Iris pigment epithelial cell (primary cell): Measurements from ENCODE around the gene C3orf22.

Experiments used
- DNase-seq: peaks from one replicate; pipeline ENCODE4 v3.0.0-alpha.2; 2011; ENCODE audit warnings: low read depth

Gene C3orf22

DNA sequence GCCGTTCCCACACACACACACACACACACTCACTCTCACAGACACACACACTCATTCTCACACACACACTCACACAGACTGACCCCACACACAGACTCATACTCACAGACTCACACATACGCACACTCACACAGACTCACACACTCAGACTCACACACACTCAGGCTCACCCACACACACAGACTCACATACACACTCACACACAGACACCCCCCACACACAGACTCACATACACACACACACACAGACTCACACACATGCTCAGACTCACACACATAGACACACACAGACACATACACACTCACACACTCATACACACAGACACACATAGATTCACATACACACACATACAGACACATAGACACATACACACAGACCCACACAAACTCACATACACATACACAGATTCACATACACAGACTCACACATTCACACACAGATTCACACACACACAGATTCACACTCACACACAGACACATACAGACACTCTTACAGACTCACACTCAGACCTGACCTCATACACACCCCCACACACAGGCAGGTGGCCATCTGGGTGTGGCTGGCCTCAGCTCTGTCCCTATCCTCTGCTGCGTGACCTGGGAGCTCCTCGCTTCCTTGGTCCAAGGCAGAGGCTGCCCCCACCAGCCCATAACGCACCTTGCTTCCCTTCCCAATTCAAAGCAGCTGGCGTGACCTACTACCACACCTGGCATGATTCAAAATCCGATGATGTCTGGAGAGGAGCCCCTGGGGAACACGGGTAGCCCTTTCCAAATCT, 1.9 kb downstream of the C3orf22 start:
- no peak for DNase-seq

DNA sequence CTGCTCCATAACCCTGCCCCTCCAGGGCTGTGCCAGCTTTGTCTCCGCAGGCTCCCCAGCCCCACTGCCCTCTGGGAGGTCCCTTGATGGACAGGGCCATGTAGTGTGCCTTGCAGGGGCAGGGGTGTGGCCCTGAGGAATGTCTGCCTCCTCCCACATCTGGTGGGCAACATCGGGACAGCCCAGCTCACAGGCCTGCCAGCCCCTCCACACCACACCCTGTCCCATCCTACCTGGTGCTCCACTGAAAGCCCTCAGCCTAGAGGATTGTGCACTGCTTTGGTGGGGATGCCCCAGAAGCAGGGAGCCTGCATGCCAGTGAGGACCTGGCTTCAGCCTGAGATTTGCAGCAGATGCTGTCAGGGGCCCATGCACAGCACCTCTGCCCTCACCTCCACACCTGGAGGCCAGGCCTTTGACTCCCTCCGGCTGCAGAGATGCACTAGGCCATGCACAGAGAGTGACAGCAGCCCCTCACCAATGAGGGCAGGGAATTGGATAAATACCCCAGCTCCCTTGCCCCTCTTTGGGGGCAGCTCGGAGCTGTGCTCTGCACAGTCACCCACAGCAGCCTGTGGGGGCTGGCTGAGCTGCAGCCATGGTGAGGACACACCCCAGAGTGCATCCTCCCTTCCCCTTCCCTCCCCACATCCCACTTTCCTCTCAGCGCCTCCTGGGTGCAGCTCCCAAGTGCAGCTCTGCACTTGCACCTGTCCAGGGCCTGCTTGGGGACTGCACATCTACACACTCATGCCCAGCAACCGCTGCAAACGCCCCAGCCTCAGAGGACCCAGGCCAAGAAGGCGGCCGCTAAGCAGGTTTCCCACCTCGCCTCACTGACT, 2.7 kb downstream of the C3orf22 start:
- no peak for DNase-seq

DNA sequence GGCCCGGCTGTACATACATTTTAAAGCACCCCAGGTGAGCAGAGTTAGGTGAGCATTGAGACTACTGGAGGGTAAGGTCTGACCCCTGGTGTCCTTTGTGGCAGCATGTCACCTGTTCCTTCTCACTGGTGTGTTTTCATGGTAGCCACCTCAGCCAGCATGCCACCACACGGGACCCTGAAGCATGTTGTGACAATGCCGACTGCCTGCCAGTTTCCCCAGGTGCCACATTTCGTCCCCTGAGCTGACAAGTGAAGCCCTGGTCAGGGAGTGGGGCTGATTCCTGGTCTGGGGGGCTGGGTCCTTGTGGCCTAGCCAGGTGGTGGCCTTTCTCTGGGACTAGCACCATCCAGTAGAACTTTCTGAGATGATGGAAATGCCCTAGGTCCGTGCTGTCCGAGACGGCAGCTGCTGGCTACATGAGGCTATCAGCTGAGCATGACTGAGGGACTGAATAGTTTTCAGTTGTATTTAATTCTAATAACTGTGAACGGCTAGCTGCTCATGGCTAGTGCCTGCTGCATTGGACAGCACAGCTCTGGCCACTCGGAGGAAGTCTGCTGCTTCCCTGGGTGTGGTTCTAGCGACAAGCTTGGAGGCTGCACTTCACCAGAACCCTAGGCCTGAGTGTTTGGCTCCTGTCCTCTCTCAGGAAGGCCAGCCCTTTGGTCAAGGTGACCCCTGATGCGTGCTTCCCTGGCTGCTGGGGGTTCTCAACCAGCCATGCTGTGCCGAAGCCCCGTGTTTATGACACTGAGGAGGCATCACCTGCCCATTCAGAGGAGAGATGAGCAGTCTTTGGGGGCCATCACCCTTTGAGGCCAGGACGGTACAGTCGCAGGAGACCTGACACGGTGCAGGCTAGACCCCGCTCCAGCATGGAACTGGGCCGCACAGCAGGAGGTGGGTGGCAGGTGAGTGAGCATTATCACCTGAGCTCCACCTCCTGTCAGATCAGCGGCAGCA, 3.9 kb downstream of the C3orf22 start:
- no peak for DNase-seq

DNA sequence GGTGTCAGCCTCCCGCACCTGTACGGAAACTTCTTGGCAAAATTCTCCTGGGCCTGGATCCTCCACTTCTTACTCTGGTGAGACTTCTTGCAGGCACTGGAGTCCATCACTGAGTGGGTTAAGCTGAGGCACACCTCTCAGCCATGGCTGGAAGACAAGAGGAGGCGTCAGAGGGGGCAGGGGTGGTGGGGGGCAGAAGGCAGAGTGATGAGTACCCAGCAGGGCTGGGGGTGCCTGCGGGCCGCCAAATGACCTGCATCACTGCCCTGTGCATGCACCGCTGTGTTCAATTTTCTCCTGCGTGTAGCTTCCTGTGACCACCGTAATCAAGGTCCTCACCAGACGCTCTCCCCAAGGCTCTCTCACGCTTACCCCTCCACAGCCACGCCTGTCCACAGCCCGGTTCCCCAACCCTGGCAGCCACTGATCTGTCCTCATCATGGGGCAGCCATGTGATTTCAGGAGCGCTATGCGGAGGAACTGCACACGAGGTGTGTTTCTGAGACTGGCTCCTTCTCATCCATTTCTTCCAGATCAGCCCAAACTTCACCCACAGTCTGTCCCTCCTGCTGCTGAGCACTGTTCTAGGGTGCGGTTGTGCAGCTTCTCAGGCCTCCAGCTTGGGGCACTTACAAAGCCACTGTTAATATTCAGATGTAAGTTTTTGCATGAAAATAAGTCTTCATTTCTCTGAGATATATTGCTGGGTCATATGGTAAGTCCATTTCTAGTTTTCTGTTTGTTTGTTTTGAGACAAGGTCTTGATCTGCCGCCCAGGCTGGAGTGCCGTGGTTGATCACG, 5.2 kb downstream of the C3orf22 start:
- DNase-seq = no peak

DNA sequence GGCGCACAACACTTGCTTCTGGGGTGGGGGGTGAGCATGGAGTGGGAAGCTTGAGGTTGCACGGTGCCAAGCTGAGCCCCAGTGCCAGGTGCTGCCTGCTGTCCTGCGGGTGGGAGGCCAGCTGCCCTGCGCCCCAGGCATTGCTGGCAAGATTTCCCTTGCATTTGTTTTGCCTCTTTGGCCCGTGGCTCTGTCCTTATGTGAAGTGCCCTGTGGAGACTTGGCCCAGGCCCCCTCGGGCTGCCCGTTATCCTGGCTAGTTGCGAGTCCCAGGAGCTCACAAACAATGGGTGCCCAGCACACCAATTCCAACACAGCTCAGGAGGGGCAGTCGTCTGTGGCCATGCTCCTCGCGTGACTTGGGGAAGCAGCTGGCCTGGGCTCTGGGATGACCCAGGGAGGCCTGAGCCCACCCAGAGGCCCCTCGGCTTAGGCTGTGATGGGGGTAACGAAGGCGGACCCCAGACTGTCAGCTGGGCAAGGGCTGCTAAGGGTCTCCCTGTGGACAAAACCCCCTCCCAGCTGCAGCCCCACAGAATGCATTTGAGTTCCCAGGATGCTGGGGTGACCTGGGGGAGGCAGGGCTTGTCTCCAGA, 5.9 kb downstream of the C3orf22 start:
- no peak for DNase-seq

DNA sequence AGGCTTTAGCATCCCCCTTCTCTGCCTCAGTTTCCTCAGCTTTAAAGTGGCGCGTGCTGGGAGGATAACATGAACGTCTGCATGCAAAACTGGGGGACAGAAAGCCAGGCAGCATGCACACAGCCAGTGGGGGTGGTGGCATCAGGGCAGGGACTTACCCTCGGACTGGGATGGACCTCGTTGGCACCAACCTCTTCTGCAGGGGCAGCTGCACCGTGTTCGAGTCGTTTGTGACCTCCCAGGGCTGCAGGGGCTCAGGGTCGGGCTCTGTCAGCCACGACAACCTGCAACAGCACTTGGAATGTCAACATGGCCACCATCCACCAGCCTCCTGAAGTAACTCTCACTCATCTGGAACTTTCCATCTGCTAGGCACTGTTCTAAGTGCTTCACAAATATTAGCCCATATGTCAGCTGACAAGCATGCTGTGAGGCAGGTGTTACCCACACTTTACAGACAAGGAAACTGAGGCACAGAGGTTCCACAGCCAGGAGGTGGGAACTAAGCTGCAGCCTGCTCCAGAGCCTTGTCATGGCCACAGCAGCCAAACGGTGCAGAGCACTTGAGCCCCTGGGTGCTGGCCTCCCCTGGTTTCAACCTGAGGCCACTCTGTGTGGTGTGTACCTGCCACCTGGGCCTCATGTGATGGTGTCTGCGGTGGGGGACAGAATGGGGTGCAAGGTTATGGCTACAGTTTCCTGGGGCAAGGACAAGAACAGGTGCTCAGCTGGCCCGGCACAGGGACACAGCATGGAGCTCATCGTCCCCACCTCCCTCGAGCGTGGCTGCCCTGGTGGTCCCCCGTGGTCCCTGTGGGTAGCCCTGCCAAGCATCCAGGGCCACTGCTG, 6.7 kb downstream of the C3orf22 start:
- DNase-seq = no peak

DNA sequence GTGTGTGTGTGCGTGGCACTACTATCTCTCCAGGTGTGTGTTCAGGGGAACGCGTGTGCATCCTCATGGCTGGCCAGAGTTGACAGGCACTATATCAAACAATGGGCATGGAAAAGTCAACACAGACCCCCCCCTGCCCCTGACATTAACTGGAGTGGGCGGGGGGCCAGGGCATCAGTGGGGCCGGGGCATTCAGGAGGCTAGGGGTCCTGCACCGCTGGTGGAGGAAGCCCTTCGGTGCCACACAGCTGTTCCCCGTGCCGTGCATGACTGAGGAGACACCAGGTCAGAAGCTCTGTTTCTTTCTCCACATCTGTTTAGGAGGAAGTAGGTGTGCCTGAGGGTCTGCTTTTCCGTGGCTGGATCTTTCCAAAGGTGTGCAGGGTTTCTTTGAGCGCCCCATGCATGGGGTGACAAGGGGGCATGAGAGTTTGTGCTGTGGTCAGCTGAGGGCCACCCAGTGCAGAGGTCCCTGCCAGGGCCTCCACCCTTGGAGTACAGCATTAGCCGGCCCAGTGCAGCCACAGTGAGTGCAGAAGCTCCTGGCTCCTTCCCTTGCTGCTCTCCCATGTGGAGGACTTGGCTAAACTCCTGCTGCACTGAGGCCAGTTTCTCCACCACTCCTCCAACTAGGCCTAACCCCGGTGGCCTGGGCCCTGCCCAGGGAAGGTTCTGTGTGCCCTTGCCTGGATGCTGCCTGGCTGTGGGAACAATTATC, 7.5 kb downstream of the C3orf22 start:
- DNase-seq = no peak

DNA sequence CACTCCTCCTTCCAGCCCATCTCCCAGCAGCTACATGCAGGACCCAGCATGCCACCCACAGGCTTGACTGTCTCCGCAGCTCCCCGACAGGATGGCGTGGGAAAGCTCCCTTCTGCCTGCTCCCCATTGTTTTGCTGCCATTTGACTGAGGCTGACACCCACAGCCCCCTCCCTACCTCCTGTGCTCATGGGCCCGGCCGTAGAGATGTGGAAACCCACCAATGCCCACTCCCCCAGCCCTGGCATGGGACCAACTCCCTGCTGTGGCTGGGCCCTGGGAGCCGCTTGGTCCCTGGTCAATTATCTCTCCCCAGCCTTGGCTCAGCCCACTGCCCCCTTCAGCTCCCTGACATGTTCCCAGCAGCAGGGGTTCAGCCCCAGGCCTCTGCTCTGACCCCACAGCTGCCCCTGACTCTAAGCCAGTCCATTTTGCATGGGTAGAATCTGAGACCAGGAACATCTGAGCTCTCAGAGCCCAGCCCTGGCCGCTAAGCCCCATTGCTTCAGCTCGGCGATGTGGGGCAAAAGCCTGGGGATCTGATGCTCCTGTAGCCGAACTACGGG, 8.2 kb downstream of the C3orf22 start:
- no peak for DNase-seq

DNA sequence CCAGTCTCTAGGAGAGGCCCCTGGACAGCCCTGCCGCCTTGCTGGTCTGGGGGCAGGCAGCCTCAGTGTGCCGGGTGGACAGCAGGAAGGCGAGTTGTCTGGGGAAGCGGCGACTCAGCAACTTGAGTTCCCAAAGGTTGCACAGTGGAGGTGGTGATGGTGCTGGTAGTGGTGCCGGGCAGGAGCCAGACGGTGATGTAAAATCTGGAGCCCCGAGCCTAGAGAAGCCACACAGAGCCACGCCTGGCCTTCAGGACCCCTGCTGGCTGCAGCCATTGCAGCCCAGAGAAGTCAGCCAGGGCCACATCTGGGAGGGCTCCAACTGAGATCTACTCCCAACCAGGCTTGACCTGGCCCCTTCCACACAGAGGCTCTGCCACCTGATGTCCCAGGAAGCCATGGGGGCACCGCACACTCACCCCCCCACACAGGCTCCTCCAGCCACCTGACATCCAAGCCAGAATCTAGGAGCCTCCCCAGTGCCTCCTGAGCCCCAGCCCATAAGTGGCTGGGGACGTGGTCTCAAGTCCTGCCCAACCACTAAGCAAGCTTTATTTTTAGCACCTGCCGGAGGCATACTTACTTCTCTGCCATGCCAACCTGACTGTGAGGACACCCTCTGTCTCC, 8.8 kb downstream of the C3orf22 start:
- DNase-seq = no peak

DNA sequence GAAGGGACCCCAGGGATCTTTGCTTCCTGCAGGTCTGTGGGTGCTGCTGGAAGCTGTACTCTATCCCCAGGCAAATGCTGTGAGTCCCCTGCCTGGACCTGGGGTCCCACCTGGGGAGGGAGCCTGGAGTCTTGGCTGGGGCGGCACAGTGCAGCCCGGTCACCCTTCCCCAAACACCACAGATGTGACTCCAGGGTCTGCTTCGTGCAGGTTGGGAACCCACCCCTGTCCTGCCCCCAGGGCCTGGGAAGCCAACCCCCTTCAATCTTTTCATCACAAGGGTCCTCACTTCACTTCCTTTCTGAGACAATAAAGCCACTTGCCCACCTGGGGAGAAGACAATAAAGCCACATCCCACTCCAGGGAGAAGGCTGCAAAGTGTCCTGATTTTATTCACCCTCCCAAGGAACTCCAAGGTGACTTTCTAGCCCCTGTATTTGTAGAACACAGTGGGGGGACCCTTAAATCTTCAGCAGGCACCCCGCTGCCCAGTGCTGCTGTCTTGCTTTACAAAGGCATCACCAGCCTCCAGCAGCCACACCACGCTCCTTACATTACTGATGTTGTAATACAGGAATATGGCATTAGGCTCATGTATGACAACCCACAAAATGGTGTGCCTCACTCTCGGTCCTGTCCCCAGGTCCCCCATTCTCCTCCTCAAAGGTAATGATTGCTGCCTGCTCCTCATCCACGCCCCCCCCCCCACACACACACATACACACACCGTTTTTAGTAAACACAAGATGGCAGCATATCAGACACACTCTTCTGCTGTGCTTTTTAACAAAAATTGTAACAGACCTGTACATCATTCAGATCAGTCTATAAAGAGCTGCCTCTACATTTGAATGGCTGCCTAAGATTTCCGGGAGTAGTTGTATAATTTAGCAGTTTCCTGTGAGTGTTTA, 9.9 kb downstream of the C3orf22 start:
- DNase-seq = no peak

DNA sequence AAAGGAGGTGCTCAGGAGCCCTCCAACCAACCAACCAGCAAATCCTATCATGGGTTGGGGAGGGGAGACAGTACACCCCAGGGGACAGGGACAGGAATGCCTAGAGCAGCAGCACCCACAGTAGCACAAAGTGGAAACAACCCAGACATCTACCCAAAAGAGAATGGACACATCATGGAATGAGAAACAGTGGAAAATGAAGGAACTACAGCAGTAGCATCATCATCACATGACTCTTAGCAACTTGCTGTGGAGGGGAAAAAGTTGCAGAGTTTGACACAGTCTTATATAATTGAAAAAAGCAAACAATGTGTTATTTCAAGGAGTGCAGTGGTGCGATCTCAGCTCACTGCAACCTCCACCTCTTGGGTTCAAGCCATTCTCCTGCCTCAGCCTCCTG, 11.0 kb downstream of the C3orf22 start:
- no peak for DNase-seq

DNA sequence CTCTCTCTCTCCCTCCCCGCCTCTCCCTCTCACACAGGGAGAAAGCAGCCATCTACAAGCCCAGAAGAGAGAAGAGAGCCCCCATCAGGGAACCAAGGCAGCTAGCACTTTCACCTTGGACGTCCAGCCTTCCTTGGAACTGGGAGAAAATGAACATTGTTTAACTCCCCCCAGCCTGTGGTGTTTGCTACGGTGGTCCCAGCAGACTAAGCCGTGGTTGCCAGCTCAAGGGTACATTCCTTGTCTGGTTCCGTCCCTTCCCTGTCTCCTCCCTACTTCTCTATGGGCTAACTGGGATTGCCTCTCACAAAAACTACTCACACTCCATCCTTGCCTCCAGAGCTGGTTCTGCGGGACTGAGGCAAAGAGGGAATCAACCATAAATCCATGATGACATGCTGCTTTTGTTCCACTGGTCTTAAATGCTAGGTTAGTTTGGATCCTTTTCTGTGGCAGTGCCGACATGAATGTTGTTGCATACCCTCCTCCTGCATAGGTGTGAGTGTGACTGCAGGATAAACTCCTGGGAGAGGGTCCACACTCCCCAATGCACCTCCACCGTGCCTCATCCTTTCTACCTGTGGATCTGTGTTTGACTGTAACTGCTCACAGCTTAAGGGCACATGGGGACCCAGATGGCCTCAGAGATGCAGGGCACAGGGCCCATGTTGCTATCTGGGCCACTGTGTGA, 12.0 kb downstream of the C3orf22 start:
- no peak for DNase-seq

DNA sequence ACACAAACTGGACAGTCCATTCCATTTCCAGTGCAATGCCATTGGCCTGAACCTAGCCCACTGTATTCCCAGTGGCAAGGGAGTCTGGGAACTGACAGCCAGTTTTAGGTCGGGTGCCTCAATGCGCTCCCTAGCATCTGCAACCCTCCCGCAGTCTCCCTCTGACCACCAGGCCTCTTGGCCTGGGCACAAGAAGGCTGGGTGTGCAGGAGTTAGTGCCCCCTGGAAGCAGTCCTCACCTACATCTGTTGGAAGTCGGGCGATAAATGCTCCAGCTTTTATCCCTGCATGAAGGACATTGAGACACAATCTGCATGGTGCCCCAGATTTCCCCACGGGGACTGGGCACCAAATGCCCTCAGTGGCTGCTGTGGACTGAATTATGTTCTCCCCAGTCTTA, 12.7 kb downstream of the C3orf22 start:
- no peak for DNase-seq

DNA sequence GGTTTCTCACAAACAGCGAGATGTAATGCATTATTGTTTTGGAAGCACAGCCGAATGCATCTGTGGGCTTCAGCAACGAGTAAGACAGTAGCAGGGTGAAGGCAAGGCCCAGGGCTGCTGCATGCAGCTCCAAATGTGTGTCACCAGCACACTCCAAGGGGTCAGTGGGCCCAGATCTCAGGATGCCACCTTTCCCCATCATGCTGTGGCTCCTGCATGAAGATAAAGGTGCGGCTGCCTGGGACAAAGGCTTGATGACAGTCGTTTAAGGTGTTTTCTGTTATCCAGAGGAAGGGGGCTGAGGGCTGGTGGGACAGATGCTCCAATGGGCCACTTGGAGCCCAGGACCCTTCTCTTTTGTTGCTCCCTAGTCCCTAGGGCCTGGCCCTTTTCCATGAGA, 13.2 kb downstream of the C3orf22 start:
- DNase-seq = no peak

DNA sequence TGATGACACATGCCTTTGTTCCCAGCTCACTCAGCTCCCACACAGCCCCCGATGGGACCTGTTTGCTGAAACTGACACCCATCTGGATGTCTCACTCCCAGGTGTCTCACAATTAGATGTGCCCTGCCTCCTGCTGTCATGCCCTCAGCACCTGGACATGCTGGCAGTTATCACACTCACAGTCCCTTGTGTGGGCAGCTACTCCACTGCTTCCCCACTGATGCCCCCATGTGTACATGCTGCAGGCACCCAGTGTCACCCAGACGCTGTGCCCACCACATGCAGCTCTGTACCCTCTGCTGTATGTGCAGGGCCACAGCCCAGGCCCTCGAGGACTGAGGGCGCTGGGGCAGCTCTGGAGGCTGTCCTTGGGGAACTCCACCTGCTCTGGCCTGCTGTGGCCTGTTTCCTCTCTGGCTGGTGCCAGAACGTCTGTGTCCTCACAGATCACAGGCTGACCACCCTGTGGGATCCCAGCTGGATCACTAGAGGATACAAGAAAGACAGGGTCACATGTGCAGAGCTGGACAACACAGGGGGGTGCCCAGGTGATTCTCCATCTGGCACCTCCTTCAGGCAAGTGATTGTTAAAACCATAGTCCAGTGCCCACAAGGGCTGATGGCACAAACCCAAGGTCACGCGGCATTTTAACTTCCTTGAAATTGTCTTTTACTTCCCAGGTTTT, 14.0 kb downstream of the C3orf22 start:
- DNase-seq = no peak

DNA sequence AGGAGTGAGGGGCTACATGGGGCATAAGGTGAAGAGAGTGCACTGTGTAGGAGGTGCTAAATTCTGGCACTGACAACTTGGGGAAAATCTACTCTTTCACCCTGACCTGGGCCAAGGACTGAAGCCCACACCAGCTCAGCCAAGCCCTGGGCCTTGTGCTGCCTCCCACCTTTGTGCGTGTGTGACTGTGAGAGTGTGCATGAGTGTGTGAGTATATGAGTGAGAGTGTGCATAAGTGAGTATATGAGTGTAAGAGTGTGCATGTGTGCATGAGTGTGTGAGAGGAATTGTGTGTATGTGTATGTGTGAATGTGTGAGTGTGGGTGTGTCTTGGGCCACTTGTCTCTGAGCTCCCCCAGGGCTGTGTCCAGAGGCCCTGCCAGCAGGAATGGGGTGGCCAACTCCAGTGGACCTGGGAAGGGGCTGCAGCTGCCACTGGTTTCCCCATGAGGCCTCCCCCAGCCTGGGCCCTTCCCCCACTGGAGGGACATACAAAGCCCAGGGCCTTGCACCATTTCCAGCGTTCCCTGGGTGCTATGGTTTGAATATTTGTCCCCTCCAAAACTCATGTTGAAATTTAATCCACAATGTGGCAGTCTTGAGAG, 15.2 kb downstream of the C3orf22 start:
- no peak for DNase-seq
